H4 (cell line): ENCODE results near the gene GPS2. TPM values are rescaled to one million over a fixed set of nuclear protein-coding genes. Genes with fewer than 3 reads are reported as not detected.

ENCODE experiments used
- total RNA-seq: library from RNA; depleted of rRNA; stranded (reverse); fragments of >200 nt; shearing (Covaris generic); gene quantifications from 2 replicates; pipeline ENCODE4 v1.2.3, GENCODE V29; 2014; rRNA removed

GPS2 gene
- total RNA-seq, 1 experiment from 2014 or later = 65.1 TPM

Other genes starting within 250 kb of the GPS2 start
- not detected in 2 replicates for gene CLEC10A, start 235.1 kb downstream of the GPS2 start, total RNA-seq
- 0.10 TPM in 1 of 2 replicates, not detected in the other for gene ASGR2, start 200.5 kb downstream of the GPS2 start, total RNA-seq
- gene ASGR1, start 136.0 kb downstream of the GPS2 start, total RNA-seq = 1.4 TPM in 1 of 2 replicates, not detected in the other
- gene DLG4, start 95.5 kb downstream of the GPS2 start, total RNA-seq = 2.3 and 3.9 TPM in 2 replicates
- gene ACADVL, start 95.4 kb downstream of the GPS2 start, total RNA-seq = 118 and 161 TPM in 2 replicates
- gene DVL2, start 80.8 kb downstream of the GPS2 start, total RNA-seq = 24.8 and 36.1 TPM in 2 replicates
- gene PHF23, start 75.9 kb downstream of the GPS2 start, total RNA-seq = 37.5 and 45.3 TPM in 2 replicates
- gene GABARAP, start 72.9 kb downstream of the GPS2 start, total RNA-seq = 396 and 471 TPM in 2 replicates
- gene CTDNEP1, start 63.6 kb downstream of the GPS2 start, total RNA-seq = 18.2 and 19.8 TPM in 2 replicates
- 25.1 and 30.0 TPM in 2 replicates for gene ELP5, start 63.1 kb downstream of the GPS2 start, total RNA-seq
- gene CLDN7, start 52.9 kb downstream of the GPS2 start, total RNA-seq = not detected in 2 replicates
- gene SLC2A4, start 33.6 kb downstream of the GPS2 start, total RNA-seq = 0.17 and 0.23 TPM in 2 replicates
- gene YBX2, start 20.7 kb downstream of the GPS2 start, total RNA-seq = not detected in 2 replicates
- 460 and 526 TPM in 2 replicates for gene EIF5A, start 7.7 kb downstream of the GPS2 start, total RNA-seq
- gene NEURL4, start 14.0 kb upstream of the GPS2 start, total RNA-seq = 3.4 and 3.5 TPM in 2 replicates
- 0.19 TPM in 1 of 2 replicates, not detected in the other for gene ACAP1, start 21.2 kb upstream of the GPS2 start, total RNA-seq
- 0.78 and 2.4 TPM in 2 replicates for gene KCTD11, start 36.8 kb upstream of the GPS2 start, total RNA-seq
- not detected in 2 replicates for gene TMEM95, start 39.8 kb upstream of the GPS2 start, total RNA-seq
- gene TNK1, start 65.7 kb upstream of the GPS2 start, total RNA-seq = not detected in 2 replicates
- gene PLSCR3, start 79.2 kb upstream of the GPS2 start, total RNA-seq = 20.0 and 22.7 TPM in 2 replicates
- gene TMEM256, start 88.7 kb upstream of the GPS2 start, total RNA-seq = 76.1 and 108 TPM in 2 replicates
- 3.1 and 3.5 TPM in 2 replicates for gene NLGN2, start 92.5 kb upstream of the GPS2 start, total RNA-seq
- gene SPEM1, start 105.0 kb upstream of the GPS2 start, total RNA-seq = not detected in 2 replicates
- not detected in 2 replicates for gene SPEM2, start 110.3 kb upstream of the GPS2 start, total RNA-seq
- not detected in 2 replicates for gene SPEM3, start 113.5 kb upstream of the GPS2 start, total RNA-seq
- gene TMEM102, start 120.1 kb upstream of the GPS2 start, total RNA-seq = 0.81 and 2.0 TPM in 2 replicates
- gene FGF11, start 124.2 kb upstream of the GPS2 start, total RNA-seq = not detected in 2 replicates
- 4.4 and 6.3 TPM in 2 replicates for gene CHRNB1, start 129.7 kb upstream of the GPS2 start, total RNA-seq
- 4.5 and 7.5 TPM in 2 replicates for gene ZBTB4, start 164.3 kb upstream of the GPS2 start, total RNA-seq
- gene SLC35G6, start 166.1 kb upstream of the GPS2 start, total RNA-seq = not detected in 2 replicates
- gene POLR2A, start 169.0 kb upstream of the GPS2 start, total RNA-seq = 9.9 and 11.3 TPM in 2 replicates
- gene TNFSF12, start 233.7 kb upstream of the GPS2 start, total RNA-seq = 2.4 TPM in 1 of 2 replicates, not detected in the other
- gene TNFSF13, start 243.4 kb upstream of the GPS2 start, total RNA-seq = 0.43 TPM in 1 of 2 replicates, not detected in the other
- gene SENP3, start 246.6 kb upstream of the GPS2 start, total RNA-seq = 59.5 and 61.3 TPM in 2 replicates